CD4-positive, alpha-beta T cell treated with Interleukin-15 for 1 hour (primary cell): ENCODE data around the gene TGM1.
A peak's percentile ranks its signal among the peaks of the same experiment; 100 is the strongest.
"Not testable (repeated sequence)": the region's sequence is repeated elsewhere in the genome, so short reads cannot be mapped to it uniquely, and the experiment has no call there.

Experiments
- DNase-seq: peaks from one replicate; pipeline ENCODE4 v3.0.0-alpha.2; 2020

The TGM1 gene

DNA sequence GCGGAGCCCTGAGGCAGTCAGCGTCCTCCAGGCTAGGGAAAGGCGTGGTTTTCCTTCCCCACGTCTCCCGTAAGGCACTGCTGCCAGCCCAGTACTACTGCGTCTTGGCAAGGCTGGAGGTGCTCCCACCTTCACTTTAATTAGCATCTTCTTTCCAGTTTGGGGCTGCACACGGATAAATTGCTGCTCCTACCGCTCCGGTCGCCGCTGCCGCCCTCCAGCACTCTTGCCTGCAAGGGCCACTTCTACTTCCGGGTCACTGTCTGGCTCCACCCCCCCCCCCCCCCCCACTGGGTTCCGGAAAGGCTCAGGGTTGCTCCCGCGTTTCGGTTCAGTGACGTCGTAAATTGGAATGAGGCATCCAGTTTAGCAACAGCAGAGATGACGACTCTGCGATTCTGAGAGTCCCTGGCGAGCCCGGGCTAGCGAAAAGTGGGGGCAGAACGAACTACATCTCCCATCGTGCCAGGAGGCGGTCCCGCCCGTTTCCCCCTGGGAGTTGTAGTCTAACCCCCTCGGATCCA, 30.8 kb downstream of the TGM1 start, which contains the start of gene NEDD8:
TSS of gene NEDD8 (minus strand) at position 247 of the 524 bp plus-strand sequence. CDS start at position 147, 100 bp downstream.
- DNase-seq: peak; percentile 90

DNA sequence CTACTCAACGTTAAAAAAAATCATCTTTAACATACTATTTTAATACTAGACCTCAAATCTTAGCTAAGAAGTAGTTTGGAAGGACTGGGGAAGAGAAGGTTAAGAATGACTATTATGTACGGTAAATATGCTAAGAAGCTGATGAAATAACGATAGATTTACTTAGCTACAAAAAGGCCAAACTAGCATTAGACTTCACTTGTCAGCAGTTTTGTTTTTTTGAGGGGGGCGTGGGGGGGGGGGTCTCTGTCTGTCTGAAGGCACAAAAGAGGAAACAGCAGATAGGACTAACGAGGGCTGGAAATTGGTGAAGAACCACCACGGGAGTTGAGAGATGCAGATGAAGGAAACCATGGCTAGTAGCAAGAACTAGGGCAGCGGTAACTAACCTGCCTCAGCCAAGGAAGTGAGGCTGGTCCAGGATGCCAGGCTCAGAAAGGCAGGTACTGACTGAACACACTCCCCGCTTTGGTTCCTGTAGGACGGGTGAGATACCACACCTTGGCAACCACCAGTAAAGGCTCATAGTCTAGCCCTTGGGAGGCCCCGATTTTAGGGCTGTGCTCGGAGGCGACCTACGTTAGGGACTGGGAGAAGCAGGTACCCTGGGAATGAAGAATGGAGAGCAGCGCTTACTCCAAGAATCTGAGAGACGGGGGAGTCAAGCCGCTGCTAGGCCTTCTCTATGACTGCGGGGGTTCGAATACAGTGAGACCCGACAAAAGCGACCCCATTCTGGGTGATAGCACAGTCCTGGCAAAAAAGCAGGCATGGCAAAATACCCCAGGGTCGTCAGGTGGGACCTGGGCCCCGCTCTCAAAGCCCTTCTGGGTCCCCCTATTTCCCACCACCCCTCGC, 31.5 kb downstream of the TGM1 start:
- no peak for DNase-seq

DNA sequence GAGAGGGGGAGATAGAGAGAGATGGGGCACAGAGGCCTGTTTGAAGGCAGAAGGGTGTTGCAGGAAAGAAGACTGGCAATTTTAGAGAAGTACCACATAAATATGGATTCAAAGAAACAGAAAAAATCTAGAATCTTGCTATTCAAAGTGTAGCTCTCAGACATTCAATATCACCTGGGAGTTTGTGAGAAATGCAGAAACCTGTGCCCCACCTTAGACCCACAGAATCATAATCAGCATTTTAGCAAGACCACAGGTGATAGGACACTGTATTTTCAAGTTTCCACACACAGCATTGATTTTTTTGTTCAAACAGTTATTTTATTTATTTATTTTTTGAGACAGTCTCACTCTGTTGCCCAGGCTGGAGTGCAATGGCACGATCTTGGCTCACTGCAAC, 34.1 kb downstream of the TGM1 start:
- no peak for DNase-seq

DNA sequence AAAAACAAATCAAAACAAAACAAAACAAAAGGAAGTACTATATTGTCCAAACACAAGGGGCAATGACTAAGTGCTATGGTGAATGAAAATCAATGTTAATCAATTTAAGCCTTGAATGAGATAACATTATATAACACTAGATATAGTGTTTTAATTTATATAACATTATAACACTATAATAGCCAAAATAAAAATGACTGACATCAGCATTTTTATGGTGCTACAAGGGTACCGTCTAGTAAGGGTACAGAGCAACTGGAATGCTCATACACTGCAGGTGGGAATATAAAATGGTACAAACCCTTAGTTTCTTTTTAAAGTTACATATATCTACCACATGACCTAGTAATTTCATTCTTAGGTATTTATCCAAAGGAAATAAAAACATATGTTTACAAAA, 36.5 kb downstream of the TGM1 start:
- no peak for DNase-seq

DNA sequence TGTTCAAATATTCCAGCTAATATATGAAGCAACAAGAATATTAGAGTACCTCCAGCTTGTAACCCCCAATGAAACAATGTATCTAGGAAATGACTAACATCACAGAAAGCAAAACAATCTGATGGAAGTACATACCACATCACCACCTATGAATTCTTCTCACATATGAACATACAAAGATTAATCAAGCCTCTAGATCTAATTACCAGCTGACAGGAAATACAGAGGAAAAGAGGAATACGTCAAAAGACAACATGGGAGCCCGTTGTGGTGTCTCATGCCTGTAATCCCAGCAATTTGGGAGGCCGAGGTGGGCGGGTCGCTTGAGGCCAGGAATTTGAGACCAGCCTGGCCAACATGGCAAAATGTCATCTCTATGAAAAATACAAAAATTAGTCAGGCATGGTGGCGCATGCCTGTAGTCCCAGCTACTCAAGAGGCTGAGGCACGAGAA, 38.3 kb downstream of the TGM1 start:
- DNase-seq: no peak

DNA sequence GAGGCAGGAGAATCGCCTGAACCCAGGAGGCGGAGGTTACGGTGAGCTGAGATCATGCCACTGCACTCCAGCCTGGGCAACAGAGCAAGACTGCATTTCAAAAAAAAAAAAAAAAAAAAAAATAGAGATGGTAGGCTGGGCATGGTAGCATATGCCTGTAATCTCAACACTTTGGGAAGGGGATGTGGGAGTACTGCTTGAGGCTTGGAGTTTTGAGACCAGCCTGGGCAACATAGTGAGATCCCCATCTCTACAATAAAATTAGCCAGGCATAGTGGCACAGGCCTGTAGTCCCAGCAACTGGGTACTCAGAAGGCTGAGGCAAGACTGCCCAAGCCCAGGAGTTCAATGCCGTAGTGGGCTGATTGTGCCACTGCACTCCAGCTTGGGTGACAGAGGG, 40.0 kb downstream of the TGM1 start:
- not testable (repeated sequence) for DNase-seq

DNA sequence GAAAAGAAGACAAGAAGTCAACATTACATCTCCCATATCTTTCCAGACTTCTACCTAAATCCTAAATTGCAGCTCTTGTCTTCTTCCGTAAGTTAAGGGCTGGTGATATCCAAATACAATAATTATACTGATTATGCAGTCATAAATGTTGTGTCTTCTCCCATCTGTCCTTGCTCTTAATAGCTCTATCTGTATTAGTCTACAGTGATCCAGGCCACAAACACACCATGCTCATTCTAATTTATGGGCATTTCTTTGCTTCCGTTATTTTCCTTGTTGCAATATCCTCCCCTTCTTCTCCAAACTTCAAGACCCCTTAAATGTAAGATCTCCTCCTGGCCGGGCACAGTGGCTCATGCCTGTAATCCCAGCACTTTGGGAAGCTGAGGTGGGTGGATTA, 43.5 kb downstream of the TGM1 start:
- no peak for DNase-seq

DNA sequence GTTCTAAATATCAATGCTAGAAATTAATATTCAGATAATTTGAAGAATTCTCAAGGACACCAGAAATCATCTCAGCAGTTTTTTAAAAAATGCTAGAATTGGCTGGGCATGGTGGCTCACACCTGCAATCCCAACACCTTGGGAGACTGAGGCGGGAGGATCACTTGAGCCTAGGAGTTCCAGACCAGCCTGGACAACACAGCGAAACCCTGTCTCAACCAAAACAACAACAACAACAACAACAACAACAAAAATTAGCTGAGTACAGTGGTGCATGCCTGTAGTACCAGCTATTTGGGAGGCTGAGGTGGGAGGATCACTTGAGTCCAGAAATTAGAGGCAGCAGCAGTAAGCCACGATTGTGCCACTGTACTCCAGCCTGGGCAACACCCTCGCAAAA, 43.9 kb downstream of the TGM1 start:
- no peak for DNase-seq

DNA sequence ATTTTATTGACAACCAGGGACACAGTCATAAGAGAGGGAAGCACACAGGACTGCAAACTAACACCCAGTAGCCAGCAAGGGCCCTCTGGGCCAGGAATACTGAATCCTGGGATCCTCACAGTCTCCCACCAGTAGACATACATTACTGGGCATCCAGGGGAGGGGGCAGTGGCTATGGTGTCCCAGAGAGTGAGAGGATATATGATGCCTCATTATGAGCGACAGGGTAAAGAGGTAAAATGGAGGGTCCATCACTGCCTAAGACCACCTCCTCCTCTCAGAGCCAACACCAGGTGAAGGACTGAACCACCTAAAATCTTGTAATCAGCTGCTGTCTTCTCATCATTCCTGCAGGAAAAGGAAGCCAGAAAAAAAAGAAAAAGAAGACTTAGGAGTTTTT, 46.1 kb downstream of the TGM1 start:
- not testable (repeated sequence) for DNase-seq

DNA sequence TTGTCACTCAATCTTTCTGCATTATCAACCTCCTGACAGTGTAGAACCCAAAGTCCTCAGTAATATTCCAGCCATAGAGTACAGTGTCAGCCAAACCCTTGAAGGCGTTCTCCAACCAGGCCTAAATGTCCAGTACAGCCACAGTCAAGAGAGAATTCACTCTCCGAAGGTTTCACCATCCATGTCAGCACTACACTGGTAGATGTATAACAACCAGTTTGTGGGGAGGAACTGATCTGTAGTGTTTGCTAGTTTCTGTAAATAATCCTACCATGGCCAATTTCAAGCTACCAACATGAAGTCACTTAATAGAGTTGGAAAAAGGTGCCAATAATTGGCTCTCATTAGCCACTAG, 46.7 kb downstream of the TGM1 start:
- DNase-seq: no peak

DNA sequence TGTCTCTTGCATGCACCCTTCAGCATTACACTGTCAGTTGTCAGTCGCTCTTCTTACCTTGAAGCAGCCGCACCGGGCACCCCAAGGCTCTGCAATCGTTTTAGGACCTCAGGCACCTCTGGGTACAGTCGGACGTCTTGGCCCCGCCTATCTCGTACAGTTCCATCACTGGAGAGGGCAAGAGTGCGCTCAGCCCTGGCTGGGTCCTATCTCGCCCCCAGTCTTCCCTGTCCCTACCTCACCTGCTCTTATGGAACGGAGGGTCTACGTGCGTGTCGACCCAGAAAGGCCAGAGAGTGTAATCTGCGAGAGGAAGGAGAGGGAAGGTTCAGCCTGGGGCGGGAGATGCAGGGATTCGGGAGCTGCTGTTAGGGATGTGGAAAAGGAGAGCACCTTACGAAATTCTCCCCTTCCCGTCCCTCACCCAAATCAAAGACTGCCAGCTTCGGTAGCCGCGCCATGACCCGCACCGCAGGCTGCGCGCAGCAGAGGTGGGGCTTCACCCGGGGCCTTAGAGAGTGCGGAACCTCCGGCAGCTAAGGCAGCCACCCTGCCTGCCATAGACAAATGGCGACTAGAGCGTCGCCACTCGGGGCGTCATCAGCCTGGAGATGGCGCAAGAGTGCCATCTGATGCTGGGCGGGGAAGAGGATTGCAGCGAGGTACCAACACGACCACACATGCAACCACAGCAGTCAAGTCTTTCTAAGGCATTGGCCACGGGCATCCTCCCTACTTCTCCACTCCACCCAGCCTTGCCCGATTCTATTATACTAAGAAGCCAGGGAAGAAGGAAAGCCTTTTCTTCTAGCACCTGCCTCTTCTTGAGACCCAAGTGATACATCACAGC, 47.3 kb downstream of the TGM1 start, which contains the start of gene MDP1:
TSS of gene MDP1 (minus strand) at position 572 of the 850 bp plus-strand sequence. CDS start at position 461, 111 bp downstream.
- peak; percentile 91 for DNase-seq

DNA sequence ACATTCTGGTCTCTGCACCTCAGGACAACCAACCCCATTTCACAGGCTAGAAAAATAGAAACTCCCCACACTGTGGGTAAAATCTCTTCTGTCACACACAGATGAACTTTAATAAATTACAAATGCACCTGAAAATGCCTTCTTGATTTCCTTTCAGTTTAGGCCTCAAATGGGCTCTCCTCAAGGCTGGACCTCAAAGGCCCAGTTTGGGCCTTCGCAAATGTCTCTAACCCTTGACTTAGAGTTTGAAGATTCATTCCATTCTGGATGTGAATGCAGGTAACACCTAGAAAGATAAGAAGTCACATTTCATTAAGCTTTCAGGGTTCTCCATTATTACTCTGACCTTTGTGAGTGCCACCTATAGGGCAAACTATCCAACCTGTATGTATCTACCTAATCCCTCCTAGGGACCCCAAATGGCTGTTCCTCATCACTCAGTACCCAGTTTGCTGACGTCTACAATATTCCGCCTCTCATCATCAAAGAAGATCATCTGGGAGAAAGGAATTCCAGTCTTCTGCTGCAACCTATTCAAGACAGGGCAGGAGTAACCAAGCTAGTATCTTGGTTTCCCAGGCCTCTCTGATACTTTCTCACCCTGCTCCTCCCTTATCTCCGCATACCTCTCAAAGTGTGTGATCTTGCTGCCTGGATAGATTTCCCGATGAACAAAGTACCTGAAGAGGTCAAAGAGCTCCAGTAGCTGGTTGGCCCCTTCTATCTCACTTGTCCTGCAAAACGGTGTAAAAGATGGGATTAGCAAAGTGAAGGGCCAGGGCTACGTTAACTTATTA, 48.9 kb downstream of the TGM1 start:
- DNase-seq: no peak

DNA sequence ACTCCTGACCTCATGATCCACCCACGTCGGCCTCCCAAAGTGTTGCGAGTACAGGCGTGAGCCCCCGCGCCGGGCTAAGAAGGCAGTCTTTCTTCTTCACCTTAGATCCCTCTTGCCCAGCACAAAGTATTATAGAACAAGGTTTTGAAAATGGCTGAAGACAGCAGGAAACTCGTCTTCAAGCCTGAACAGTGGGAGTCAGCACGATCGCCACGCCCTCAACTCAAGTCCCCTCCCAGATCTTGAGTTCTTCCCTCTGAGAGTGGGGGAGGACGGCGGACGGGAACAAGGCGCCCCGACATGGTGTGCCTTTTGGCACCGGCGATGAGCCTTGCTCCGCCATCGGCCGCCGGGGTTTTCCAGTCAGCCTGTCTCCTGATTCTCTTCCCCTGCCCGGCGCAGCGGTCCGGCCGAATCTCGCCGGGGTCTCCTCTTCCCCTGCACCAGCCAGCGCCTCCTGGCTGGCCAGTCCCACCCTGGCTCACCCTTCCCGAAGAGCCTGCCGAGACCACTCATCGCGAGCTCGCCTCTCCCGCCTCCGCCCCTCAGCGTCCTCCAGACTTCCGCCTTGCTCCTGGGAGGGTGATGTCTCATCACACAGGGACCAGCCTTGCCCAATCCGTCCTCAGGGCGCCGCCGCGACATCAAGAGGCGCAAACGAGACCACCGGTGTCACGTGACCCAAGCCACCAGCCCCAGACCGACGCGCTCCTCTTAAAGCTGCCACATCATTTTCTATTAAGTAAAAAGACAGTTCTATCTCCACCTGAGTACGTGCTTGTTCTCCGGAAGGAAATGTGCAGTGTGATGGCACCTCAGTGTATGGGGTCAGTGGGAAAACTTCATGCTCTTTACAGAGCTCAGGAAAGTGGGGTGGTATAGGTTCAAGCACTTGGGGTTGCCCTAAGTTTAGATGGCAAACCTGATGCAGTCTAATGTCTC, 49.8 kb downstream of the TGM1 start, which contains the start of gene CHMP4A:
TSS of gene CHMP4A (minus strand) at position 565 of the 942 bp plus-strand sequence. CDS start at position 516, 49 bp downstream.
- DNase-seq: peak; percentile 97

DNA sequence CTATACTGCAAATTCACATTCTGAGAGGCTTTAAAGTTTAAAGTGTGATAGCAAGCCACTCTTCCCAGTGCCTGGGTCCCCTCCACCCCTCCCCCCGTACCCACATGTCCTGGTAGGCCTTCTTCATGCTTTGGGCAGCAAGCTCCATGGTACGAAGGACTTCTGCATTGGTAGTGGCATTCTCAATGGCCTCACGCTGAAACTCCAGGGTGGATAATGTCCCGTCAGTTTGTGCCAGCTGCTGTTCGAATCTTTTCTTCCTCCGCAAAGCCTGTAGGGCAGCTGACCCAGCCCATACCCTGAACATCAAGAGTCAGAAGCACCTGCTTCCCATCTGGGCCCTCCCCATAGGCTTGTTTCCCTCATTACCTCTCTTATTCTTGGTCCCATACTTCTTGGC, 51.7 kb downstream of the TGM1 start:
- DNase-seq: no peak

DNA sequence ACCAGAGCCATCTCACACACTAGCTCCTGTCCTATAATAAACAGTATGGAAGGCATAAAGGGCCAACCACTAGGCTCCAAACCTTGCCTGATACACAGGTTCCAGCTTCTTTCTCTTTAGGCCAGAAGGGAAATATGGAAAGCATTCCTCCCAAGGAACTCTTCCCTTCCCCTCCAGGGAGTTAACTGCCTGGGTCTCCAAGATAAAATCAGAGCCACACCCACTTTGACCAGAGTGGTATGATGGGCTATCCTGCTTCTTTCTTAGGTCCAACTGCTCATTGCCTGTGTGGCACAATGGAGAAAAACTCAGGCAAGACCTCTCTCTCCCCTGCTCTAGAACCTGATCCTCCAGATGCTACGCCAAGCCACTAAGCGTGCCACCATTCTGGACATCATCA, 55.4 kb downstream of the TGM1 start:
- no peak for DNase-seq

DNA sequence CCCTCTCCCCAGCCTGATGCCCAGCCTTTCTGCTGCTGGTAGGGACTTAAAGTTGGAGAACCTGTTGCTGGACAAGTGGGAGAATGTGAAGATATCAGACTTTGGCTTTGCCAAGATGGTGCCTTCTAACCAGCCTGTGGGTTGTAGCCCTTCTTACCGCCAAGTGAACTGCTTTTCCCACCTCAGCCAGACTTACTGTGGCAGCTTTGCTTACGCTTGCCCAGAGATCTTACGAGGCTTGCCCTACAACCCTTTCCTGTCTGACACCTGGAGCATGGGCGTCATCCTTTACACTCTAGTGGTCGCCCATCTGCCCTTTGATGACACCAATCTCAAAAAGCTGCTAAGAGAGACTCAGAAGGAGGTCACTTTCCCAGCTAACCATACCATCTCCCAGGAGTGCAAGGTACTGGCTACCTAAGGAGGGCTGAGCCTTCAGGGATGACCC, 55.8 kb downstream of the TGM1 start:
- peak; percentile 34 for DNase-seq

DNA sequence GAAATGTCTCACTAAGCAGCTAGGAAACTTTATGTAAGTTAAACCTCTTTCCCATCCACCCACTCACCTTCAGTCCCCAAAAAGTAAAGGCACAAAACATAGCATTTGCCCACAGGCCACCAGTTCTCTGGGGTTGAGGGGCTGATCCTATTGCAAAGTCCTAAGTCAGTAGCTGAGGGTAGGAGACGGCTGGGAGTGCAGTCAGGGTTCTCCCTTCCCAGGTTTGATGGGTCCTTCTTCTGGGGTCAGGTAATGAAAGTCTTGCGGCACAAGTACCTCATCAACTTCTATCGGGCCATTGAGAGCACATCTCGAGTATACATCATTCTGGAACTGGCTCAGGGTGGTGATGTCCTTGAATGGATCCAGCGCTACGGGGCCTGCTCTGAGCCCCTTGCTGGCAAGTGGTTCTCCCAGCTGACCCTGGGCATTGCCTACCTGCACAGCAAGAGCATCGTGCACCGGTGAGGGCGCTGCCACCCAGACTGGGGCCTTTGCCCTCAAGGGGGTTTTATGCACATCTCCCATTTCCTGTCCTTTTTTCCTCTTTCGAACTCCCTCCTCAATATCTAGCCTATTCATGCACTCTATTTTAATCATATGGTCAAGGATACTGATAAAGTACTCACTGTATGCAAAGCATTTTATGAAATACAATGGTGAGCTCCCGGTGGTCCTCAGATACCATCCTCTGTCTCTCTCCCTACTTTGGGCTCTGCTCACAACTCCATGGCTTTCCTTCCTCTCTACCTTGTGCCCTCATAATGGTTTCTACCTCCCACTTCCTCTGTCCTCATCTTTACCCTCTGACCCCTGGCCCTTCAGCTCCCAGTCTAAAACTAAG, 56.5 kb downstream of the TGM1 start:
- DNase-seq: no peak

DNA sequence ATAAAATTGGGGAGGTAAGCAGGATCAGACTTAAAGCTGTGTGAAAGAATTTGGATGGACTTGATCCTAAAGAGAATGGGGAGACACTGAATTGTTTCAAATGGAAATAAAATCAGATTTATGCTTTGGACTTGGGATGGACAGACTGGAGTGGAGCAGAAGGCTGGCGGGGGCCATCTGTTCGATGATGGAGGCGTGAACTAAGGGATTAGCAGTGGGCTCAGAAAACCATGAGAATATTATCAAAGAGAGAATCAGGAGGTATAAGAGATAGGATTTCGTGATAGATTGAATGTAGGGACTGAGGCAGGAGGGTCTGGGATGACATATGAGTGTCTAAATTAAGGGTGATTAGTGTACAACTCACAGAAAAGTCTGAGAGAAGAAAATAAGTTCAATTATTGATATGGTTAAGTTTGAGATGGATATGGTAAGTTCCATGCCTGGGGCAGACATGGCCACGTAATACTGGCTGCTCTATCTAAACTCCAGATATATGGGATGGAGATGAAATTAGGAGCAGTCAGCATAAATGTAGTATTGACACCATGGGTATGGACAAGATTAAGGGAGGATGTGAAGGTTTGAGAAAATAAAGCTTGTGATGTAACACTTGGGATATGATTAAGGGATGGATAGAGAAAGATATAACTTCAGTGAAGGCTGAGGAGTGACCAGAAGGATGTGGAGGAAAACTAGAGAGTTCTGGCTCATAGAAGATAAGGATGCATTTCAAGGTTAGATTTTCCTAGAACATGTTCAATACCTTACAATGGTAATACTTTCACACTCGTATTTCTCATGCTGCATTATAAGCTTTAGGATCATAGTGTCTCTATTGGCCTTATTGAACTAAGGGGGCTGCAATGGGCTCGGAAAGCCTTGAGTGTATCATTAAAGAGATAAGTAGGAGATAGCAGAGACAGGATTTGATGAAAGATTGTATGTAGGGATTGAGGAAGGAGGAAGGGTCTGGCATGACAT, 58.5 kb downstream of the TGM1 start:
- no peak for DNase-seq
